Smooth muscle cell of bladder (primary cell): ENCODE data around the gene PRICKLE3. TPM values are rescaled to one million over a fixed set of nuclear protein-coding genes. Genes with fewer than 3 reads are reported as not detected.

Experiments used
- total RNA-seq: library from RNA; depleted of rRNA; stranded (reverse); fragments of >200 nt; gene quantifications from 2 replicates; pipeline ENCODE4 v1.2.3, GENCODE V29; 2014

Gene PRICKLE3, protein sequence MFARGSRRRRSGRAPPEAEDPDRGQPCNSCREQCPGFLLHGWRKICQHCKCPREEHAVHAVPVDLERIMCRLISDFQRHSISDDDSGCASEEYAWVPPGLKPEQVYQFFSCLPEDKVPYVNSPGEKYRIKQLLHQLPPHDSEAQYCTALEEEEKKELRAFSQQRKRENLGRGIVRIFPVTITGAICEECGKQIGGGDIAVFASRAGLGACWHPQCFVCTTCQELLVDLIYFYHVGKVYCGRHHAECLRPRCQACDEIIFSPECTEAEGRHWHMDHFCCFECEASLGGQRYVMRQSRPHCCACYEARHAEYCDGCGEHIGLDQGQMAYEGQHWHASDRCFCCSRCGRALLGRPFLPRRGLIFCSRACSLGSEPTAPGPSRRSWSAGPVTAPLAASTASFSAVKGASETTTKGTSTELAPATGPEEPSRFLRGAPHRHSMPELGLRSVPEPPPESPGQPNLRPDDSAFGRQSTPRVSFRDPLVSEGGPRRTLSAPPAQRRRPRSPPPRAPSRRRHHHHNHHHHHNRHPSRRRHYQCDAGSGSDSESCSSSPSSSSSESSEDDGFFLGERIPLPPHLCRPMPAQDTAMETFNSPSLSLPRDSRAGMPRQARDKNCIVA
- total RNA-seq: 4.1 and 6.7 TPM in 2 replicates

GRCh38 chrX:49186125-49187027 lies at the start of gene PRICKLE3:
Gene PRICKLE3 (minus strand): TSS chrX:49186373. CDS start chrX:49186297, 76 bp downstream.

DNA sequence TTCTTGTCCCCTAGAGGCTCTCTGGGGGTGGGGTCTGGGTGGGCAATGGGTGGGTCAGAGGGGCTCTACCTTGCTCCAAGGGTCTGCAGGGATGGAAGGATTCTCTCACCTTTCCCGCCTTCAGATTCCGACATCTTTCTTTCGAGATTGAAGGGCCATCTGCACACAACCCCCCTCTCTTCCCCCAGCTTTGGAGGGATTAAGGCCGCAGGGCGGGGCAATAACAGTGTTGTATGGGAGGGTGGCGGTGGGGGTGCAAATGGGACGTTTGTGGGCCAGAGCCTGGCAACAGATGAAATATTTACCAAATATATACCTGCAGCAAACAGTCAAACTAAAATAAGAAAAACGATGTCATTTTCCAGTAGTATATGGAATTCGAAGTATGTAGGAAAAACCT lies 47.0 kb upstream of the PRICKLE3 start, which contains the start of gene CACNA1F:
Gene CACNA1F (minus strand): TSS at position 165 of the 400 bp plus-strand sequence. CDS start 31 bp downstream, at position 134.

GRCh38 chrX:49199906-49200771 lies 14.0 kb upstream of the PRICKLE3 start, which contains the start of gene SYP:
Gene SYP (minus strand): TSS chrX:49200193. CDS start chrX:49200186, 7 bp downstream.

GRCh38 chrX:49171752-49172279 lies 14.4 kb downstream of the PRICKLE3 start, which contains the start of gene PLP2:
Gene PLP2 (plus strand): TSS chrX:49171898. CDS start chrX:49172001, 103 bp downstream.

GRCh38 chrX:49162620-49163019 lies 23.6 kb downstream of the PRICKLE3 start, which contains the start of gene MAGIX:
Gene MAGIX (plus strand): TSS chrX:49162758. CDS start chrX:49162890, 132 bp downstream.

Other genes with a start within 250 kb of the PRICKLE3 start
- 28.0 and 28.6 TPM in 2 replicates for gene OTUD5, start 228.8 kb downstream of the PRICKLE3 start, total RNA-seq
- 0.28 and 1.0 TPM in 2 replicates for gene KCND1, start 214.5 kb downstream of the PRICKLE3 start, total RNA-seq
- 22.6 and 22.8 TPM in 2 replicates for gene GRIPAP1, start 184.1 kb downstream of the PRICKLE3 start, total RNA-seq
- 23.3 and 24.2 TPM in 2 replicates for gene TFE3, start 143.0 kb downstream of the PRICKLE3 start, total RNA-seq
- gene CCDC120, start 127.4 kb downstream of the PRICKLE3 start, total RNA-seq: 0.09 and 0.28 TPM in 2 replicates
- gene PRAF2, start 112.4 kb downstream of the PRICKLE3 start, total RNA-seq: 4.4 and 6.4 TPM in 2 replicates
- gene WDR45, start 106.5 kb downstream of the PRICKLE3 start, total RNA-seq: 36.3 and 43.1 TPM in 2 replicates
- gene GPKOW, start 62.6 kb downstream of the PRICKLE3 start, total RNA-seq: 17.8 and 20.6 TPM in 2 replicates
- 0.85 and 1.4 TPM in 2 replicates for gene MAGIX, start 23.6 kb downstream of the PRICKLE3 start, total RNA-seq
- gene PLP2, start 14.5 kb downstream of the PRICKLE3 start, total RNA-seq: 9.1 and 12.1 TPM in 2 replicates
- gene SYP, start 13.8 kb upstream of the PRICKLE3 start, total RNA-seq: 0.14 and 0.18 TPM in 2 replicates
- gene CACNA1F, start 47.0 kb upstream of the PRICKLE3 start, total RNA-seq: not detected in 2 replicates
- gene CCDC22, start 49.1 kb upstream of the PRICKLE3 start, total RNA-seq: 6.5 and 7.0 TPM in 2 replicates
- not detected in 2 replicates for gene FOXP3, start 78.3 kb upstream of the PRICKLE3 start, total RNA-seq
- gene PPP1R3F, start 83.4 kb upstream of the PRICKLE3 start, total RNA-seq: 5.0 and 14.3 TPM in 2 replicates
- not detected in 2 replicates for gene GAGE10, start 117.3 kb upstream of the PRICKLE3 start, total RNA-seq
- not detected in 2 replicates for gene GAGE12J, start 135.7 kb upstream of the PRICKLE3 start, total RNA-seq
- not detected in 2 replicates for gene GAGE13, start 145.2 kb upstream of the PRICKLE3 start, total RNA-seq